Fibroblast of lung (primary cell): ENCODE measurements around the gene SPTB.

Source experiments
- CTCF ChIP-seq, 2 donors: IDR thresholded peaks in 1 of 2; conservative IDR thresholded peaks in 1 of 2; 1 replicate in 1 of 2; 2 replicates in 1 of 2; pipeline ENCODE4 v1.5.1; 2011 to 2012; ENCODE audit warnings: low read length in 2 of 2, control low read depth in 1 of 2, inconsistent platforms in 1 of 2, low read depth in 1 of 2, mild to moderate bottlenecking in 1 of 2
- EZH2 ChIP-seq: IDR thresholded peaks from 2 replicates; pipeline ENCODE4 v1.5.1; 2012; ENCODE audit warnings: low read length, control low read depth, mild to moderate bottlenecking; ENCODE audit errors: missing control alignments

- no peak for TF ChIP-seq EZH2
- TF ChIP-seq CTCF (conservative IDR thresholded peaks at IDR 0.05 in 1 of 2, IDR thresholded peaks at IDR 0.05 in 1 of 2; ENCODE audit: low read depth in 1 of 2, low read length in 2 of 2) = no peak
Measured at GRCh38 chr14:64841772-64842750, 37.6 kb downstream of the SPTB start.
